Activated naive CD4-positive, alpha-beta T cell treated with anti-CD3 and anti-CD28 coated beads, Interleukin-2, amount 50 U/mL, for 16 hours (primary cell): ENCODE data around the gene CCDC148.
"Not testable (repeated sequence)": the region's sequence is repeated elsewhere in the genome, so short reads cannot be mapped to it uniquely, and the experiment has no call there.

Experiments used
- DNase-seq: peaks from one replicate; pipeline ENCODE4 v3.0.0-alpha.2; 2020

CCDC148 gene

GRCh38 chr2:158273791-158274190 lies 182.8 kb downstream of the CCDC148 start:
- no peak for DNase-seq

DNA sequence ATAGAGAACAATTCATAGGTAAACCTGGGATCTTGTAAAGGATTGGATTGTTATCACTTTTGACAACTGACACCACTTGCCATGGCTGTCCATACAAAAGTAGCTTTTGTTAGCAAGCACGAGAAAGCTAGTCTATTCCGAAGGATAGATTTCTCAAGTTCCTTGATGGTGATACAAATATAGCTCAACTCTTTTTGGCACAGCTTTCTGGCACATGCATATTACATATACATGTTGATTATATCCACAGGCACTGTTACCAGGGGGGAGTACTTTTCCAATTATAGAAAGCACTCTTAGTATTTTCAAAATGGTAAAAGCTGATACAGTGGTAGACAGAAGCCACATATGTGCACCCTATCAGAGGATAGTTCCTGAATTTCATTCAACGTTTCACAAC lies 186.0 kb downstream of the CCDC148 start:
- no peak for DNase-seq

DNA sequence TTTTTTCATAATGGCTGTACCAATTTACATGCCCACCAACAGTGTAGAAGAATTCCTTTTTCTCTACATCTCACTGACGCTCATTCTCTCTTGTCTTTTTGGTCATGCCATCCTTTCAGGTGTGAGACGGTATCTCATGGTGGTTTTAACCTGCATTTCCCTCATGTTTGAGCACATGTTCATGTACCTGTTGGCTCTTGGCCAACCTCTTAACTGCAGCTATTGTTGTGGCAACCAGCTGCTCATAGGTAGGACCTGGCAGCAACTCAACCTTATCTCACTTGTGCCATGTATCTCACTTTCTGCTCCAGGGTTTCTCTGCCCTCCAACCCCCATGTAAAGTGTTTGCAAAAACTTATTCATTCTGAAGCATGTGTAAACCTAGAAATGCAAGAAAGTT lies 187.4 kb downstream of the CCDC148 start:
- no peak for DNase-seq

DNA sequence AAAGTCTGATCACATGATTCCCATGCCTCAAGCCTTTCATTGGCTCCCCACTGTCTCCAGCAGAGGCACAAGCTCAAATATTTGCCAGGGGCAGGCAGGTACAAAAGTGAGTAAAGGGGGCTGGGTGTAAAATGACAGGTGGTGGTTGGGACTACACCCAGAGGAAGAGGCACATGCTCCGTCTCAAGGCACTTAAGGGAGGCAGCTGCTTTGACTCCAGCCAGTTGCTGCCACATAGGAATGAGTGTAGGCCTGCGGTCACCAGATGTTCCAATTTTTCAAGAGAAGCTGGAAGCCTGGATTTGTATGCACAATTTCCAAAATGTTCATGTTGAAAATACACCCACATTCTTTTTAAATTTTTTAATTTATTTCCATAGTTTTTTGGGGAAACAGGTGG lies 190.4 kb downstream of the CCDC148 start:
- no peak for DNase-seq

DNA sequence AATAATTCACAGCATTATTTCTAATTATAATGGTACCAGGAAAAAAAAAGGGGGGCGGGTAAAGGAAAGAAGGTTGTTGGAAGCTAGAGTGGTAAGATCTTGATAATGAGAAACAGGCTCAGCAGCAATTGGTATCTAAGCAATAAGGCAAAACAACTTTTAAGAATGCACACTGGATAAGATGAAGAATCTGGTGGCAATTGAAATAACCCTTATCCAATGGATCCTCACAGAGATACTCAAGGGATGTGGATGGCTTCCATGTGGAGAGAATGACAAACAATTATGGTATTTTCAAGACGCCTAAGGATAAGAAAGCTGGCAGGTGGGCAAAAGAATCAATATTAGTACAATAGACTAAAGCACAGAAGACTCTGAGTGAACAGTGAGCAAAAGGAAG lies 201.3 kb downstream of the CCDC148 start:
- DNase-seq = no peak

GRCh38 chr2:158253170-158253569 lies 203.4 kb downstream of the CCDC148 start:
- DNase-seq = no peak

GRCh38 chr2:158251356-158251755 lies 205.2 kb downstream of the CCDC148 start:
- DNase-seq = no peak

DNA sequence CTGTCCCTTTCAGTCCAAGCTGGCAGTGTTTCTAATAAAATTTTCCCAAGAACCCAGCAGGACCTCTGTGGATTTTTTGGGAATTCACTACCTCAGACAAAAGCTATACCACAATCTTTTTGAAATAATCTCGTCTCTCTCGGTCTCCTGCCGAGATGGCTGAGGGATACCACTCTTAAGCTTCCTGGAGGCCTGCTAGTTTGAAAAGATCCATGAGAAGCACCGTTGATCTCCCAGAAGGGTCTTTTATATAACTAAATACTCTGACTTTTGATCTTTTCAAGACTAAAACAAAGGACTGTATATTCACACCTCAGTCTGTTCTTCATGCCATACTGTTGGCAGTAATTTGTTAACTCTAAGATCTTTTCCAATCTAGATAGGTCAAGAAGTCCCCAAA lies 213.2 kb downstream of the CCDC148 start:
- DNase-seq = no peak

- no peak for DNase-seq
Measured at GRCh38 chr2:158242280-158242679, 214.3 kb downstream of the CCDC148 start.

DNA sequence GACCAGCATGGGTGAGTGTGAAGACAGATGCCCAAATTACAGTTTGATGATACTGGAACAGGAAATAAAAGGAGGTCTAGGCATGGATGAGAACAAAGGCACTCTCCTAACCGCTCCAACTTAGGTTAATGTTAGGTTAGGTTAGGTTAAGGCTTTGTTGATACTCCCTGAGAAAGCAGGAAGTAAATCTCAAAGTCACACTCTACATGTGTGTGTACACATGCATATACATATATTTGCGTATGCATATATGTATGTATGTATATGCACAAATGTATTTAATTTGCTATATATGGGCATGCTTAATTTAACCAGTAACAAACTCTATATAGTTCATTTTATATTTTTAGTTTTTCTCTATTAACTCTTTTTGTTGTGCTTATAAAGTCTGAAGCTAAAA lies 215.6 kb downstream of the CCDC148 start:
- DNase-seq = no peak

DNA sequence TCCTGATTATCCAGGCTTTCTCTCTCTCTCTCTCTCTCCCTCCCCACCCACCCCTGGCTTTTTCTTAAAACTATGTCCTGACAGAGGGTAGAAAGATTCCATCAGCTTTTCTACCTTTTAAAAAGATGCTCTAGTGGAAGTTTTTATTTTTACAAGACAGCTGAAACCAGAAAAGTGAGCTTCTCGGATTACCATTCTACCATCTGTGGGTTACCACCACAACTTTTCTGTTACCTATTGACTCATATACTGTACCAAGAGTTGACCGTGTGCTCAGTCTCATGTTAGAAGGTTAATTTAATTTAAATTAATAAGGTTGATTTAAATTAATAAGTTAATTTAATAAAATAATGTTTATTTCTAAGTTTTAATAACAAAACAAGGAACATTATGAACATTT lies 217.3 kb downstream of the CCDC148 start:
- DNase-seq = no peak

DNA sequence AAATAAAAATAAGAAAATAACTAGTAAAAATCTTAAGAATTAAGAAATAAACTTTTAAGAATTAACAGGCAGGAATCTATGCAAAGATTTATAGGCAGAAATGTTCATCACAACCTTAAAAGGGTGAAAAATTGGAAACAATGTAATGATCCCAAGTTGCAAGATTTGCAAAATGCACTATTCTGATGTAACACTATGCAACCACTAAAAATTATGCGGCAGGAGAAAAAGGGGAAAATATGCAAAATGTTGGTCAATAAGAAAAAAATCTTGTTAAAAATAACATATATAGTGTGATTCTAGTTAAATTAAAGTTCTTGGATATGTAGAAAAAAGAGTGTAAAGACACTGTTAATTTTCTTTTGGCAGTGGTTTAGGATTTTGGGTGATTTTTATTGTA lies 222.1 kb downstream of the CCDC148 start:
- DNase-seq = no peak

DNA sequence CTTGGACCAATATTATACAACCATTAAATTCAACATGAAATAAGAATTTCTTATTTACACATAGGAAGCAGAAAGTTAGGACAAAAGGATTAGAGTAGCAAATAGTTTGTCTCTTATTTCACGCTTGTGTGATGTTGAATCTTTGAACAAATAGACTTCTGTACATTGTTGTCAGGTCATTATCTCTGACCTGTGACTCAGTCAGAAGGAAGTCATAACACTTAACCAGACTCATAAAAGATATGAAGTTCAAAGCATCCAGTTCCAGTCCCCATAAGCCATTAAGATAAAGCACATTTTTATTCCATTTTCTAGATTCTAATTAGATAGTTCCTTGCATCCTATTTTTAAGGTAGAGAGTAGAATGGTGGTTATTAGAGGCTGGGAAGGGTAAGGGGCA lies 224.1 kb downstream of the CCDC148 start:
- no peak for DNase-seq

DNA sequence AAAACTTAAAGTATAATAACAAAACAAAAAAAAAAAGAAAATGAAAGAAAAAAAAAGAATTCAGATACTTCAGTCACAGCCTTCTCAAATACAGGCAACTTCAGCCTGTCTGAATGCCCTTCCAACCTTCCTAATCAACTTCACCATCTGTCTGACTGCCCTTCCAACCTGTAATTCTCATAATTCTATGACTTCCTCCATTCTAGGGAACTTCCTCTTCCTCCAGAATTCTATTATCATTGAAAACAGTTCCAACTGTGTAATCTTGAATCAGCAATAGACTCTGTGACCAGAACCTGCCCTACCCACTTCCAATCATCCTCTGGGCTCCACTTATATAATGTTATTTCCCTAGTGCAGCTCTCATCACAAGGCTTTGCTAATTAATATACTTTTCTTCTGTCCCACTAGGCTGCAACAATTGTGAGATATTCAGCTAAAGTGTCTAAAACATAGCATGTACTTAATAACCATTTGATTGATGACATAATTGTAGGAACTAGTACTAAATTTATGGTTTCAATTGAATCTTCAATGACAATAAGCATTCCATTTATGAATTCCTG lies 227.5 kb downstream of the CCDC148 start:
- DNase-seq = no peak

DNA sequence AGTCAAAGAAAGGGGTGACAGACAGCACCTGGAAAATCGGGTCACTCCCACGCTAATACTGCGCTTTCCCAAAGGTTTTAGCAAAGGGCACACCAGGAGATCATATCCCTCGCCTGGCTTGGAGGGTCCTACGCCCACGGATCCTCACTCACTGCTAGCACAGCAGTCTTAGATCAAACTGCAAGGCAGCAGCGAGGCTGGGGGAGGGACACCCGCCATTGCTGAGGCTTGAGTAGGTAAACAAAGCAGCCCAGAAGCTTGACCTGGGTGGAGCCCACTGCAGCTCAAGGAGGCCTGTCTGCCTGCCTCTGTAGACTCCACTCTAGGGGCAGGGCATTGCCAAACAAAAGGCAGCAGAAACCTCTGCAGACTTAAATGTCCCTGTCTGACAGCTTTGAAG lies 233.5 kb downstream of the CCDC148 start:
- DNase-seq = not testable (repeated sequence)

- no peak for DNase-seq
Measured at GRCh38 chr2:158221063-158222020, 235.2 kb downstream of the CCDC148 start.

- no peak for DNase-seq
Measured at GRCh38 chr2:158217593-158217992, 239.0 kb downstream of the CCDC148 start.

DNA sequence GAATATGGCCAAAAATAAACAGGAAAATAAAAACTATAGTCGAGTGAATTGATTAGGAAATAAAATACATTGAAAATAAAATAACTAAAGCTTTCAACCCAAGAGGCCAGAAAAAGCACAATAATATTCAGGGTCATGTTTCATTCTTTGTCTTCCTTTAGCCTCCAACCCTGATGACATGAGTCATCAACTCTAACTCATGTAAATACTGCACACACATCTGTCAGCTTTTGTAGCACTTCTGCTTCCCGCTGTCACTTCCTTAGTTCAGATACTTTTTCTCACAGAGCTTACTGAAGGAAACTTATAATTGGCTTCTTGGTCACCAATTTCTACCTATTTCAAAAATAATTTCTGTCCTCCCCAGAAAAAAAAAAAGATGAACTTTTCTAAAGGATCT lies 242.1 kb downstream of the CCDC148 start:
- no peak for DNase-seq

GRCh38 chr2:158213773-158214172 lies 242.8 kb downstream of the CCDC148 start:
- DNase-seq = no peak

GRCh38 chr2:158212301-158212700 lies 244.3 kb downstream of the CCDC148 start:
- DNase-seq = no peak

DNA sequence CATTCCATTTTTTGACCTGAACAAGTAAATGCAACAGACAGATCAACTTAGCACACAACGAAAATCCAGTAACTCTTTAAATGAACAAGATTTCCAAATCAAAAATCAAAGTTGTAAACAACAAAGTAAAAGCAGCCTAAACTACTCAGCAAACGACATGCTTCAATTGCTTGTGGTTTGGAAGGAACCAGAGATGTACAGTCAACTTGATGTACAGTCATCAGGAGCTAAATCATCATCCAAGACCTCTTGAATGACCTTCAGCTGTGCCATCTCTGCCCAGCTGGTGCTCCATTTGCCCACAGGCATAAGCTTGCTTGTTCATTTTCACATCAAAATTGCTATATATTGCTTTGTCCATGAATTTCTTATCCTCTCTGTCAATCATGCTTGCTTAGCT lies 245.1 kb downstream of the CCDC148 start:
- DNase-seq = no peak

- DNase-seq = no peak
Measured at GRCh38 chr2:158207354-158207753, 249.2 kb downstream of the CCDC148 start.

- DNase-seq = no peak
Measured at GRCh38 chr2:158205215-158205614, 251.3 kb downstream of the CCDC148 start.

DNA sequence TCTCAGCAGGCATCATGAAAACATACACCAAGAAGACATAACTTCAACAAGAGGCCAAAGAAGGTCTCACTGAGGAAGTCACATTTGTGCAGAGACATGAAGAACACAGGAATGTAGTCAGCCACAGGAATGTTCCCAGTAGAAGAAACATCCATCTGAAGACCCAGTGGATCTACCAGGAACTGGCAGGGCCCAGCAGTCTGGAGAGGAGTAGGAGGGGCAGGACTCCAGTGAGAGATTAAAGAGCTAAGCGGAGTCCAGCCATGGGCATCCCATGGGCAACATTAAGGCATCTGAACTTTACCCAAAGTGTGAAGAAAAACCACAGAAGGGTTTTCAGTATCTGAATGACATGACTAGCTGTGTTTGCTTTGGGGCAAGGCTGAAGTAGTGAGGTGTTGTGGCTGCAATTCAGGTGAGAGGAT lies 251.8 kb downstream of the CCDC148 start:
- DNase-seq = no peak
